SK-N-MC (cell line): ENCODE data around the gene ERVMER34-1.

Experiments
- EZH2 ChIP-seq: fragments of 200-600 bp; sonication (generic); IDR thresholded peaks from one replicate; pipeline ENCODE4 v1.6.1; 2017; ENCODE audit warnings: antibody characterized with exemption
- FOXP2 ChIP-seq: optimal IDR thresholded peaks from 2 replicates; pipeline ENCODE3; 2011; ENCODE audit warnings: mild to moderate bottlenecking, moderate library complexity; ENCODE audit not compliant: insufficient read depth; ENCODE audit errors: extremely low read length, control extremely low read depth
- POLR2AphosphoS5 ChIP-seq: IDR thresholded peaks from 2 replicates; pipeline ENCODE4 v1.6.1; 2012; ENCODE audit warnings: mild to moderate bottlenecking, low read depth, low read length, borderline replicate concordance

DNA sequence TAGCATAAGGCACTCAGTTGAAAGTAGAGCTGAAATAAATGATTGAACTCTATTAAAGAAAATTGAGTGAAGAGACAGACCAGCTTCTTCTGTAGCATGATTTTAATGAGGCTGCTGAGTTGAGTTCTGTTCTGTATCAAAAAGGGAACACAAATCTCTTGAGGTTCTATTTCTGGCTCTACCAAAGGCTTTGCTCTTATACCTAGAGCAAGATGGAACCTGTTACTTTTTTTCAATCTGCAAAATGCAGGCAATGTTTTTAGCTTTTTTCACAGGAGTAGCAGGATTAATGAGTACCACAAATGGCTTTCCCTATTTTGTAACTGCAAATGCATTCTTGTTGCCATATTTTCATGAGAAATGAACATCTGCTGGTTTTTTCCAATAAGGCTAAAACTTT, 4.2 kb upstream of the ERVMER34-1 start:
- TF ChIP-seq EZH2 (no peak), POLR2AphosphoS5 (no peak), FOXP2 (no peak)
